Stomach (tissue), 9 donors: ENCODE results near the gene OPCML. TPM values are rescaled to one million over a fixed set of nuclear protein-coding genes. Genes with fewer than 3 reads are reported as not detected.

Source experiments
- DNase-seq, 2 donors: peaks; one replicate each; pipeline versions ENCODE4 v3.0.0 to v3.0.0-alpha.2; 2013 to 2019
- H3K27ac ChIP-seq, 5 donors: fragments of 200-600 bp in 4 of 5; sonication (generic) in 4 of 5; one replicate each; pipeline ENCODE4 v1.5.1; 2013 to 2019; ENCODE audit warnings: mild to moderate bottlenecking in 1 of 5, moderate library complexity in 1 of 5
- H3K27me3 ChIP-seq, 3 donors: fragments of 200-600 bp; sonication (generic); one replicate each; pipeline ENCODE4 v1.5.1; 2017 to 2019; ENCODE audit warnings: mixed run types in 1 of 3
- H3K36me3 ChIP-seq, 4 donors: fragments of 200-600 bp; sonication (generic); 1 replicate in 3 of 4; 2 replicates in 1 of 4; pipeline ENCODE4 v1.5.1; 2016 to 2019
- H3K4me1 ChIP-seq, 4 donors: fragments of 200-600 bp; sonication (generic); one replicate each; pipeline ENCODE4 v1.5.1; 2016 to 2019
- H3K4me3 ChIP-seq, 4 donors: fragments of 200-600 bp; sonication (generic) in 3 of 4; one replicate each; pipeline ENCODE4 v1.5.1; 2016 to 2019; ENCODE audit warnings: mild to moderate bottlenecking in 1 of 4
- H3K9me3 ChIP-seq, 4 donors: fragments of 200-600 bp; sonication (generic); one replicate each; pipeline ENCODE4 v1.5.1; 2016 to 2019
- CTCF ChIP-seq, 7 experiments: fragments of 450-650 bp in 4 of 7; fragments of 200-600 bp in 3 of 7; sonication (generic) in 3 of 7; IDR thresholded peaks; one replicate each; pipeline ENCODE4 v1.5.1; 2016 to 2019; ENCODE audit warnings: antibody characterized with exemption in 7 of 7, control low read depth in 2 of 7, mild to moderate bottlenecking in 1 of 7
- EP300 ChIP-seq: sonication (generic); formaldehyde crosslinking; IDR thresholded peaks from one replicate; pipeline ENCODE4 v1.6.1; 2017; ENCODE audit warnings: antibody characterized with exemption
- POLR2A ChIP-seq, 4 donors: fragments of 450-650 bp; IDR thresholded peaks; one replicate each; pipeline ENCODE4 v1.6.1; 2016; ENCODE audit warnings: antibody characterized with exemption in 4 of 4, control low read depth in 2 of 4, mild to moderate bottlenecking in 1 of 4, moderate library complexity in 1 of 4
- POLR2AphosphoS5 ChIP-seq, 3 donors: sonication (generic); formaldehyde crosslinking; IDR thresholded peaks; one replicate each; pipeline ENCODE4 v1.6.1; 2016; ENCODE audit warnings: antibody characterized with exemption in 3 of 3
- WGBS, 5 donors: extraction: QIAGEN DNeasy Blood & Tissue Kit in 3 of 5; methylation state at CpG; one replicate each; pipeline versions ENCODE4 v1.1.5 to v1.1.7; 2013 to 2018; 5-methylcytosine and 5-hydroxymethylcytosine counted together
- intact Hi-C: fragments of 100-400 bp; cut with DNase I; formaldehyde crosslinking; loops from one replicate; pipeline ENCODE4 v1.15.1; 2023; ENCODE audit warnings: low total_unique reads
- polyA plus RNA-seq, 3 donors: library from polyadenylated mRNA; stranded (reverse); fragments of 200-250 nt; gene quantifications; one replicate each; pipeline ENCODE4 v1.2.3, GENCODE V29; 2013
- total RNA-seq, 5 donors: library from RNA; depleted of rRNA; stranded (reverse); fragments of >200 nt; gene quantifications; one replicate each; pipeline versions ENCODE4 v1.1.0 to v1.2.3, GENCODE V29; 2014 to 2016
- donor health status: healthy with polysubstance abuse.
- donor health status: Bipolar disorder and iron deficiency.
- donor health status: healthy.

Gene OPCML
- total and polyA plus RNA-seq, 8 donors: 0.03 to 0.92 (median 0.55) TPM; not detected in 3

DNA sequence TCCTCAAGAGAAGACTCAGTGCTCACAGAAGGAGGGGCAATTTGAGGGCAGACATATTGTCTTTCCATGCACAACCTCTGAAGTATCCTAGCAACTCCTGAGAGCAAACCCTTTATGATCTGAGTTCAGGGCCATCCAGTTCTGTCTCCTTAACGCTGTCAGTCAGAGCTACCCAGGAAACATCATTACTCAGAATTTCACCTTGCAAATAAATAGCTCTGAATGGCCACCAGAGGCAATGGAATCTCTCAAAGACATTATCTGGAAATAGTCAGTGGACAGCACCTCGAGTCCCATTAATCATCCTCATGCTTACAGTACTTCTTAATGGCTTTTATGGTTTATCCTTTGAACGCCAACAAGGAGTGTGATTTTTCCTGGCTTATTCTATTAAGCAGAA lies 656.1 kb downstream of the OPCML start:
- no peaks in the 10 kb centered on the region for H3K36me3 ChIP-seq
- no peaks in the 10 kb centered on the region for H3K9me3 ChIP-seq
- DNase-seq: no peak
- H3K4me1 ChIP-seq: no peaks in the 10 kb centered on the region
- H3K4me3 ChIP-seq: no peak overlapping the region
- intact Hi-C loops: no loop called here
- TF ChIP-seq POLR2A (IDR thresholded peaks at IDR 0.05): no peak
- no peak for TF ChIP-seq EP300
- no peak for TF ChIP-seq CTCF (IDR thresholded peaks at IDR 0.05)
- TF ChIP-seq POLR2AphosphoS5 (IDR thresholded peaks at IDR 0.05): no peak
- H3K27ac ChIP-seq: no peak overlapping the region
- no peaks in the 10 kb centered on the region for H3K27me3 ChIP-seq
- WGBS, 5 donors: 62 to 71% (median 69%) methylated on average over 3 of the region's 3 CpGs

DNA sequence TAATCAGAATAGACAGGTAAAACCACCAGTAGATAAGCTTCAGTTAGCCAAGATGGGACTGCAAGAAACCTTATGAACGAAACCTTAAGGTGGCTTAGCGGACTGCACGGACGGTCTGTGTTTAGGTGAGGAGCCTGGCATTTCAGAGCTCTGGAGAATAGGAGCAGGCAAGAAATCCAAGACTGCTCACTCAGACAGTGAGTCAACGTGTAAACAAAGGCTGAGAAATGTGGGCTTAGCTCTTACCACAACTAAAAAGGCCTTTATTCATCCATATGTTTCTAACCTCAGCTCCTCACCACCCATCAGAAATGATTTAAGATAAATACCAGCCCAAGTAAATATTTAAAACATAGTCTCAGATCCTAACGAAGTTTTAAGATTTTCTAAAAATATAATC lies 657.7 kb downstream of the OPCML start:
- TF ChIP-seq POLR2AphosphoS5 (IDR thresholded peaks at IDR 0.05) (no peak), POLR2A (IDR thresholded peaks at IDR 0.05) (no peak), CTCF (IDR thresholded peaks at IDR 0.05) (no peak), EP300 (no peak)
- 32 to 51% (median 48%) methylated on average over 6 of the region's 6 CpGs for WGBS, 5 donors
- DNase-seq: peak in 1 of 2 donors; percentile 34

GRCh38 chr11:132873841-132874240 lies 658.5 kb downstream of the OPCML start:
- Histone ChIP-seq H3K4me1 (no peaks in the 10 kb centered on the region), H3K36me3 (no peaks in the 10 kb centered on the region), H3K4me3 (no peak overlapping the region), H3K9me3 (no peaks in the 10 kb centered on the region), H3K27ac (no peak overlapping the region), H3K27me3 (no peaks in the 10 kb centered on the region)
- DNase-seq: no peak
- 65 to 85% (median 73%) methylated on average over 5 of the region's 5 CpGs for WGBS, 5 donors
- intact Hi-C loops: no loop called here
- TF ChIP-seq CTCF (IDR thresholded peaks at IDR 0.05) (no peak), EP300 (no peak), POLR2AphosphoS5 (IDR thresholded peaks at IDR 0.05) (no peak), POLR2A (IDR thresholded peaks at IDR 0.05) (no peak)

More for the DNA sequence above, 657.7 kb downstream of the OPCML start:
- no peaks in the 10 kb centered on the region for H3K9me3 ChIP-seq
- no peak overlapping the region for H3K27ac ChIP-seq
- intact Hi-C loops: no loop called here
- no peak overlapping the region for H3K4me3 ChIP-seq
- no peaks in the 10 kb centered on the region for H3K36me3 ChIP-seq
- H3K27me3 ChIP-seq: no peaks in the 10 kb centered on the region
- no peaks in the 10 kb centered on the region for H3K4me1 ChIP-seq

- DNase-seq: peak in 1 of 2 donors; percentile 21
These were observed 660.1 kb downstream of the OPCML start for GRCh38 chr11:132872211-132872610.

More at GRCh38 chr11:132872211-132872610, 660.1 kb downstream of the OPCML start:
- TF ChIP-seq EP300 (no peak), POLR2AphosphoS5 (IDR thresholded peaks at IDR 0.05) (no peak), POLR2A (IDR thresholded peaks at IDR 0.05) (no peak), CTCF (IDR thresholded peaks at IDR 0.05) (no peak)
- Histone ChIP-seq H3K27ac (no peak overlapping the region), H3K27me3 (no peaks in the 10 kb centered on the region), H3K9me3 (no peaks in the 10 kb centered on the region), H3K4me3 (no peak overlapping the region), H3K36me3 (no peaks in the 10 kb centered on the region), H3K4me1 (no peaks in the 10 kb centered on the region)
- 76 to 84% (median 81%) methylated on average over 10 of the region's 10 CpGs for WGBS, 5 donors
- intact Hi-C loops: no loop called here
